Measurements from ENCODE around the gene EDC3. TPM values are rescaled to one million over a fixed set of nuclear protein-coding genes. Genes with fewer than 3 reads are reported as not detected.

EDC3 gene
- total RNA-seq, 1 experiment from 2014 or later, result 45.1 TPM

GRCh38 chr15:74611341-74611740, 84.5 kb downstream of the EDC3 start:
- peaks cover 7% of the 10 kb centered on the region for H3K79me2 ChIP-seq (ENCODE audit: insufficient read depth, low read length)
- peaks cover 5% of the 10 kb centered on the region; the same call in 1 of the 2 replicates for H3K27me3 ChIP-seq (ENCODE audit: insufficient read depth, low read length)
- H4K20me1 ChIP-seq (ENCODE audit: insufficient read depth), result no peaks in the 10 kb centered on the region
- POLR2A ChIA-PET, result no interaction called here
- H3K27ac ChIP-seq (ENCODE audit: low read depth, low read length), result no peak overlapping the region
- RAD21 ChIA-PET (ENCODE audit: low non-redundant PET in 1 of 2, low total read pairs in 2 of 2, uncharacterized antibody in 2 of 2, unreplicated experiment in 2 of 2), result no interaction called here
- no peak for TF ChIP-seq ZBTB33 (IDR thresholded peaks at IDR 0.05; ENCODE audit: extremely low read depth, insufficient replicate concordance, low read length)
- no peak for TF ChIP-seq MAX (IDR thresholded peaks at IDR 0.05)
- no peak for TF ChIP-seq CBX3 (IDR thresholded peaks at IDR 0.05; ENCODE audit: low read depth)
- TF ChIP-seq ZFX (IDR thresholded peaks at IDR 0.05), result no peak
- TF ChIP-seq CTCF (IDR thresholded peaks at IDR 0.05 in 2 of 3, conservative IDR thresholded peaks at IDR 0.05 in 1 of 3; ENCODE audit: borderline replicate concordance in 1 of 3, insufficient read depth in 1 of 3, low read depth in 2 of 3, low read length in 2 of 3), result no peak
- no peak for TF ChIP-seq ZNF274 (IDR thresholded peaks at IDR 0.05; ENCODE audit: low read depth, low read length)
- no peak for TF ChIP-seq CEBPB (IDR thresholded peaks at IDR 0.05; ENCODE audit: low read depth)
- TF ChIP-seq JUND (IDR thresholded peaks at IDR 0.05), result no peak
- no peak for TF ChIP-seq SP1 (IDR thresholded peaks at IDR 0.05; ENCODE audit: low read depth)
- no peak for TF ChIP-seq RAD21 (IDR thresholded peaks at IDR 0.05; ENCODE audit: low read depth)
- no peak for TF ChIP-seq EZH2phosphoT487 (IDR thresholded peaks at IDR 0.05; ENCODE audit: borderline replicate concordance)
- TF ChIP-seq ATF3 (IDR thresholded peaks at IDR 0.05), result no peak
- TF ChIP-seq TCF7L2 (IDR thresholded peaks at IDR 0.05; ENCODE audit: borderline replicate concordance, extremely low read depth, insufficient read depth, insufficient read length), result no peak
- TF ChIP-seq EZH2 (IDR thresholded peaks at IDR 0.05), result no peak
- no peak for TF ChIP-seq FOSL1 (IDR thresholded peaks at IDR 0.05; ENCODE audit: low read depth)
- TF ChIP-seq POLR2A (IDR thresholded peaks at IDR 0.05; ENCODE audit: borderline replicate concordance, extremely low read depth, insufficient read depth, insufficient read length), result no peak
- TF ChIP-seq ELF1 (IDR thresholded peaks at IDR 0.05; ENCODE audit: borderline replicate concordance, low read depth), result no peak
- TF ChIP-seq POLR2AphosphoS5 (IDR thresholded peaks at IDR 0.05; ENCODE audit: low read depth, low read length), result no peak
- TF ChIP-seq SRF (IDR thresholded peaks at IDR 0.05; ENCODE audit: low read depth), result no peak
- no peak overlapping the region for H3K4me2 ChIP-seq (ENCODE audit: low read length)
- BruUV-seq (replicated peaks), result no TSS peak
- H3K36me3 ChIP-seq (ENCODE audit: control insufficient read depth in 1 of 2, insufficient read depth in 2 of 2, low read length in 2 of 2), result no peaks in the 10 kb centered on the region
- H3K9ac ChIP-seq (ENCODE audit: low read length), result no peak overlapping the region
- no peak for DNase-seq (ENCODE audit: low read depth, low spot score)
- CTCF ChIA-PET, result no interaction called here
- H3K9me2 ChIP-seq (ENCODE audit: insufficient read depth), result no peaks in the 10 kb centered on the region
- ATAC-seq, result no peak
- H3K4me1 ChIP-seq (ENCODE audit: control insufficient read depth in 1 of 2, insufficient read depth in 2 of 2, low read length in 2 of 2), result peaks cover 4 to 14% of the 10 kb centered on the region in 2 experiments; a peak in 3 of 4 replicates
- H3K4me3 ChIP-seq (replicated peaks in 1 of 2; ENCODE audit: low read depth in 1 of 2, low read length in 2 of 2), result no peak overlapping the region
- no peak overlapping the region for H2AFZ ChIP-seq (ENCODE audit: low read depth, low read length, poor library complexity, severe bottlenecking)
- H3K9me3 ChIP-seq (ENCODE audit: control insufficient read depth in 1 of 2, insufficient read depth in 1 of 2, low read depth in 1 of 2, low read length in 2 of 2), result no peaks in the 10 kb centered on the region
- intact Hi-C loops (cut with micrococcal nuclease), result no loop called here
